Suprapubic skin (tissue), 4 donors: ENCODE results near the gene ACO2.

Experiments
- EP300 ChIP-seq: sonication (generic); formaldehyde crosslinking; IDR thresholded peaks from one replicate; pipeline ENCODE4 v1.6.1; 2017; ENCODE audit warnings: antibody characterized with exemption
- POLR2AphosphoS5 ChIP-seq, 3 donors: sonication (generic); formaldehyde crosslinking; IDR thresholded peaks; one replicate each; pipeline ENCODE4 v1.6.1; 2017; ENCODE audit warnings: antibody characterized with exemption in 3 of 3
- TF ChIP-seq, protein P1 (sequence below), 2 donors: fragments of 200-600 bp in 1 of 2; fragments of 450-650 bp in 1 of 2; sonication (generic) in 1 of 2; IDR thresholded peaks; one replicate each; pipeline ENCODE4 v1.5.1; 2016 to 2019; ENCODE audit warnings: antibody characterized with exemption in 2 of 2, mild to moderate bottlenecking in 1 of 2, moderate library complexity in 1 of 2

- TF ChIP-seq POLR2AphosphoS5 (IDR thresholded peaks at IDR 0.05) (no peak), EP300 (no peak)
- TF ChIP-seq, protein P1, sequence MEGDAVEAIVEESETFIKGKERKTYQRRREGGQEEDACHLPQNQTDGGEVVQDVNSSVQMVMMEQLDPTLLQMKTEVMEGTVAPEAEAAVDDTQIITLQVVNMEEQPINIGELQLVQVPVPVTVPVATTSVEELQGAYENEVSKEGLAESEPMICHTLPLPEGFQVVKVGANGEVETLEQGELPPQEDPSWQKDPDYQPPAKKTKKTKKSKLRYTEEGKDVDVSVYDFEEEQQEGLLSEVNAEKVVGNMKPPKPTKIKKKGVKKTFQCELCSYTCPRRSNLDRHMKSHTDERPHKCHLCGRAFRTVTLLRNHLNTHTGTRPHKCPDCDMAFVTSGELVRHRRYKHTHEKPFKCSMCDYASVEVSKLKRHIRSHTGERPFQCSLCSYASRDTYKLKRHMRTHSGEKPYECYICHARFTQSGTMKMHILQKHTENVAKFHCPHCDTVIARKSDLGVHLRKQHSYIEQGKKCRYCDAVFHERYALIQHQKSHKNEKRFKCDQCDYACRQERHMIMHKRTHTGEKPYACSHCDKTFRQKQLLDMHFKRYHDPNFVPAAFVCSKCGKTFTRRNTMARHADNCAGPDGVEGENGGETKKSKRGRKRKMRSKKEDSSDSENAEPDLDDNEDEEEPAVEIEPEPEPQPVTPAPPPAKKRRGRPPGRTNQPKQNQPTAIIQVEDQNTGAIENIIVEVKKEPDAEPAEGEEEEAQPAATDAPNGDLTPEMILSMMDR (IDR thresholded peaks at IDR 0.05) = no peak
Measured at GRCh38 chr22:41478473-41478872, 9.6 kb downstream of the ACO2 start.
